ENCODE results near the gene PPP2R3A. TPM values are rescaled to one million over a fixed set of nuclear protein-coding genes. Genes with fewer than 3 reads are reported as not detected.
A peak's percentile ranks its signal among the peaks of the same experiment; 100 is the strongest.

The PPP2R3A gene
- total RNA-seq, 4 donors from 2014 or later: 16.8 to 30.3 (median 25.6) TPM

- peak; percentile 38 to 76 for DNase-seq
- intact Hi-C loops (cut with DNase I; ENCODE audit: low total_unique reads): no loop called here
- H3K36me3 ChIP-seq: no peaks in the 10 kb centered on the region
- peaks cover 0 to 9% of the 10 kb centered on the region in 2 donors for H3K4me1 ChIP-seq
- ATAC-seq: peak; percentile 99
- TF ChIP-seq CTCF (IDR thresholded peaks at IDR 0.05 in 4 of 5, conservative IDR thresholded peaks at IDR 0.05 in 1 of 5) (no peak), POLR2A (IDR thresholded peaks at IDR 0.05) (no peak)
- in situ Hi-C loops (cut with MboI; ENCODE audit: low sequenced_read_pairs in 4 of 4): no loop called here
- no peaks in the 10 kb centered on the region for H3K9me3 ChIP-seq
- no peaks in the 10 kb centered on the region for H3K27me3 ChIP-seq
- no peak overlapping the region for H3K4me3 ChIP-seq
- H3K27ac ChIP-seq: peak overlapping the region; percentile 73 to 85 (median 76)
Measured at GRCh38 chr3:135944831-135945230, 20.7 kb upstream of the PPP2R3A start.

GRCh38 chr3:135950941-135951340 lies 14.6 kb upstream of the PPP2R3A start:
- no peak overlapping the region for H3K27ac ChIP-seq
- ATAC-seq (no peak), DNase-seq (no peak)
- in situ Hi-C loops (cut with MboI; ENCODE audit: low sequenced_read_pairs in 4 of 4): no loop called here
- H3K36me3 ChIP-seq: no peaks in the 10 kb centered on the region
- no peaks in the 10 kb centered on the region for H3K9me3 ChIP-seq
- intact Hi-C loops (cut with DNase I; ENCODE audit: low total_unique reads): no loop called here
- H3K4me1 ChIP-seq: no peaks in the 10 kb centered on the region
- no peaks in the 10 kb centered on the region for H3K27me3 ChIP-seq
- H3K4me3 ChIP-seq: no peak overlapping the region
- TF ChIP-seq CTCF (IDR thresholded peaks at IDR 0.05 in 4 of 5, conservative IDR thresholded peaks at IDR 0.05 in 1 of 5) (no peak), POLR2A (IDR thresholded peaks at IDR 0.05) (no peak)

GRCh38 chr3:135964160-135964955 lies 1.2 kb upstream of the PPP2R3A start:
- no peak for TF ChIP-seq POLR2A (IDR thresholded peaks at IDR 0.05)
- no peak for TF ChIP-seq CTCF (IDR thresholded peaks at IDR 0.05 in 4 of 5, conservative IDR thresholded peaks at IDR 0.05 in 1 of 5)
- no peak for ATAC-seq
- no peaks in the 10 kb centered on the region for H3K9me3 ChIP-seq
- intact Hi-C loops (cut with DNase I; ENCODE audit: low total_unique reads): loop anchor here (2.0 kb wide), 2 partner anchors 58 to 788 kb away; partner anchors contain the start of gene STAG1
- no peaks in the 10 kb centered on the region for H3K36me3 ChIP-seq
- DNase-seq: no peak
- in situ Hi-C loops (cut with MboI; ENCODE audit: low sequenced_read_pairs in 4 of 4): no loop called here
- H3K4me1 ChIP-seq: peaks cover 28 to 38% of the 10 kb centered on the region in 2 donors
- H3K4me3 ChIP-seq: peak overlapping the region in 2 of 4 donors; percentile 65 to 89
- no peaks in the 10 kb centered on the region for H3K27me3 ChIP-seq
- H3K27ac ChIP-seq: peak overlapping the region; percentile 82 to 98 (median 96)

GRCh38 chr3:135965129-135965505 lies 411 bp upstream of the PPP2R3A start:
- in situ Hi-C loops (cut with MboI; ENCODE audit: low sequenced_read_pairs in 4 of 4) (no loop called here), intact Hi-C loops (cut with DNase I; ENCODE audit: low total_unique reads) (loop anchor here (2.0 to 5.0 kb wide), 5 partner anchors 58 to 828 kb away; partner anchors contain the start of genes MSL2 and STAG1)
- no peaks in the 10 kb centered on the region for H3K27me3 ChIP-seq
- peak overlapping the region; percentile 82 to 98 (median 96) for H3K27ac ChIP-seq
- H3K36me3 ChIP-seq: no peaks in the 10 kb centered on the region
- peak overlapping the region; percentile 65 to 90 (median 85) for H3K4me3 ChIP-seq
- ATAC-seq (peak; percentile 59 to 70), DNase-seq (peak; percentile 7 to 71)
- H3K4me1 ChIP-seq: peaks cover 33 to 46% of the 10 kb centered on the region in 2 donors
- H3K9me3 ChIP-seq: no peaks in the 10 kb centered on the region
- no peak for TF ChIP-seq POLR2A (IDR thresholded peaks at IDR 0.05)
- no peak for TF ChIP-seq CTCF (IDR thresholded peaks at IDR 0.05 in 4 of 5, conservative IDR thresholded peaks at IDR 0.05 in 1 of 5)

Data from gastrocnemius medialis (tissue), 4 donors.